ENCODE measurements around the gene KRT36.

The KRT36 gene

GRCh38 chr17:41504246-41504977 is 14.7 kb upstream of the KRT36 start:
- FAIRE-seq: no peak

DNA sequence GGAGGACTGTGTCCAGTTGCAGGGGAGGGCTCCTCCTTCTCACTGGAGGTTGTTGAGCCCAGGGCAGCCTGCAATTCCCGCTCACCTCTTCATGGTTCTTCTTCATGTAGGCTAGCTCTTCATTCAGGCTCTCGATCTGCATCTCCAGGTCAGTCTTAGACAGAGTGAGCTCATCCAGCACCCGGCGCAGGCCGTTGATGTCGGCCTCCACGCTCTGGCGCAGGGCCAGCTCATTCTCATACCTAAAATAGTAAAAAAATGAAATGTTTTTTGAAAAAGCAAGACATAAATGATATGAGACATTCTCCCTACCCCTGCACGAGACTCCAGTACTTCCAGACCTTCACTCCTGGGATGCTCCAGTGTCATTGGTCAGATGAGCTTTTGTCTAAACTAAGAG is 13.5 kb upstream of the KRT36 start:
- no peak for DNase-seq (ENCODE audit: low spot score)
- no peak for FAIRE-seq

More at GRCh38 chr17:41504246-41504977, 14.7 kb upstream of the KRT36 start:
- no peak for DNase-seq (ENCODE audit: low spot score)

- FAIRE-seq: peak; percentile 63
These were observed 10.6 kb upstream of the KRT36 start for GRCh38 chr17:41500131-41500911.

GRCh38 chr17:41499714-41500113 is 10.0 kb upstream of the KRT36 start:
- no peak for FAIRE-seq
- DNase-seq (ENCODE audit: low spot score): no peak

More at GRCh38 chr17:41500131-41500911, 10.6 kb upstream of the KRT36 start:
- DNase-seq (ENCODE audit: low spot score): peak; percentile 92

- no peak for FAIRE-seq
- no peak for DNase-seq (ENCODE audit: low spot score)
These were observed 8.6 kb upstream of the KRT36 start for GRCh38 chr17:41498276-41498675.

DNA sequence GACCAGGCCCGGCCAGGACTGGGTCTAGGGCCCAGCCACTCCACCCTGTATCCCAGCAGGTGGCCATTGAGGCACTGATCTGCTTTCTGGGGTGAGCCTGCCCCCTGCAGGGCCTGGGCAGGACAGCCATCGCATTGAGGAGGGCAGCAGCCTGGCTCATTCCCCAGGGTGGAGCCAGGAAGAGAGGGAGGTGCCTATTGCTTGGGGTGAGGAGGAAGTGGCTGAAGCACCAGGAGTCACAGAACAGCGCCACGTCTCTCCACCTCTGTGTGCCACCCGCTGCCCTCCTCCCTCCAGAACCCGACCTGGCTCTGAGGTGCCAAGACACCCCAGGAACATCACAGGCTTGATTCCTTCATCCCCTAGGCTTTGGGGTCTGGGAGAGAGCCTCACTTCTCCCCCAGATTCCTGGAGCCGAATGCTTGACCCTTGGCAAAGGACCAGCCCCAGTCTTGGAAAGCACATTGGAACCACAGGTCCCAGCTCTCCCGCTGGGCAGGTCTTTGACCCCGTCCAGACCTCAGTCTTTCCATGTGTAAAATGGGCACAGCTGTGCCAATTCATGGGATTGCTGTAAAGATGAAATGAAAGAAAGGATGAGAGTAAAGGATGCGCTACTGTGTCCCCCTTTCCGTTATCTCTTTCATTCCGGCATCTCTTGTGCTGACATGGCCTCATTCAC is 7.2 kb upstream of the KRT36 start:
- FAIRE-seq (peak; percentile 2), DNase-seq (ENCODE audit: low spot score) (peak; percentile 89)

GRCh38 chr17:41494524-41494923 is 4.8 kb upstream of the KRT36 start:
- FAIRE-seq: no peak

DNA sequence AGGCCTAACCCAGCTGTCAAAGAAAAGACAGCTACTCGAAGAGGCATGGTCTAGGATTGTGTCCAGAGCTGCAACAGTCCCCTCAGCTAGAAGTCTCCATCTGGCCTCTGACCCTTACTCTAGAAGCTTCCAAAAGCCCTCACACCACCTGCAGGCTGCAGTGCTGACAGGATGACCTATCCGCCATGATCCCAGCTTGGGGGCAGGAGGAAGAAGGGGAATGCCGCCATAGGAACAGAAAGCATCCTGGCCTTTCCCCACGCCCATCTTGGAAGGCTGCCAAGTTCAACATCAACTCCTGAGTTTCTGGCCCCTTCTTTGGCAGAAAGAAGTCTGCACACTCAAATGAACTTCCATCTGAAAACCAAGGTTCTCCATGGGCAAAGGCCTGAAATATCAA is 3.1 kb upstream of the KRT36 start:
- FAIRE-seq (no peak), DNase-seq (ENCODE audit: low spot score) (peak; percentile 7)

More at GRCh38 chr17:41494524-41494923, 4.8 kb upstream of the KRT36 start:
- DNase-seq (ENCODE audit: low spot score): peak; percentile 67

GRCh38 chr17:41492351-41492750 is 2.6 kb upstream of the KRT36 start:
- DNase-seq (ENCODE audit: low spot score): no peak
- no peak for FAIRE-seq

DNA sequence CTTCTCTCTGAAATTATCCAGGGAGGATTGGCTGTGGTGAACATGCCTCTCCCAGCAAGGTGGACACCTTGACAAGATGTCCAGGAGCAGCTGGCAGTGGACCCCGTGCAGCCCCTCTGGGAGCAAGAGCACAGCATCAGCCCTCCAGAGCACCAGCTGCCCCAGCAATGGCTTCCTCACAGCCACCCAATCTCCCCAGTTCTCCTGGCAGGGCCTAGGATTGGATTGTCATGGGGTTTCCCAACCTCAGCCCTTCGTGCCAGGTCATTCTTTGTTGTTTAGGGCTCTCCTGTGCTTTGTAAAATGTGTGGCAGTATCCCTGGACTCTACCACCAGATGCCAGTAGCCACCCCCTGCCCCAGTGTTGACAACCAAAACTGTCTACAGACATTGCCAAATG is 1.8 kb upstream of the KRT36 start:
- FAIRE-seq (no peak), DNase-seq (ENCODE audit: low spot score) (no peak)

GRCh38 chr17:41490000-41490990 is 585 bp upstream of the KRT36 start:
- no peak for FAIRE-seq
- no peak for DNase-seq (ENCODE audit: low spot score)

- no peak for DNase-seq (ENCODE audit: low spot score)
- no peak for FAIRE-seq
These were observed 2.7 kb downstream of the KRT36 start for GRCh38 chr17:41486809-41487530.

DNA sequence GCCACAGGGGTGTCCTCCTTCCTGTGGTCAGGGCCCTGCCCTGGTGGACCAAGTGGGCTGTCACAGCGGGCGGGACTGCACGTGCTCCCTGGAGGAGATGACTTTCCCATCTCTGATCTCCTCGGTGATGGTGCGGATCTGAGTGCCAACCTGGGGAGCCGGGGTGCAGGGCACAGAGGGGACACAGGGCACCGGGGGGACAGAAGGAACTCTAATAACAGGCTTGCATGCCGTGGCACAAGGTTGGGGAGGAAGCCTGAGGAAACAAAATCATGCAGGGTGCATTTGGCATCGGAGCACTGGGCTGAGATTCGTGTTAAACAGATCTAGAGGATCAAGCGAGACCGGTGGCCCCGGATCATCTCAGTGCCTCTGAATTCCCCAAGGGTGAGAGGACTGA is 3.4 kb downstream of the KRT36 start:
- DNase-seq (ENCODE audit: low spot score) (no peak), FAIRE-seq (no peak)

- FAIRE-seq (no peak), DNase-seq (ENCODE audit: low spot score) (peak; percentile 6)
These were observed 4.5 kb downstream of the KRT36 start for GRCh38 chr17:41484920-41485904.

DNA sequence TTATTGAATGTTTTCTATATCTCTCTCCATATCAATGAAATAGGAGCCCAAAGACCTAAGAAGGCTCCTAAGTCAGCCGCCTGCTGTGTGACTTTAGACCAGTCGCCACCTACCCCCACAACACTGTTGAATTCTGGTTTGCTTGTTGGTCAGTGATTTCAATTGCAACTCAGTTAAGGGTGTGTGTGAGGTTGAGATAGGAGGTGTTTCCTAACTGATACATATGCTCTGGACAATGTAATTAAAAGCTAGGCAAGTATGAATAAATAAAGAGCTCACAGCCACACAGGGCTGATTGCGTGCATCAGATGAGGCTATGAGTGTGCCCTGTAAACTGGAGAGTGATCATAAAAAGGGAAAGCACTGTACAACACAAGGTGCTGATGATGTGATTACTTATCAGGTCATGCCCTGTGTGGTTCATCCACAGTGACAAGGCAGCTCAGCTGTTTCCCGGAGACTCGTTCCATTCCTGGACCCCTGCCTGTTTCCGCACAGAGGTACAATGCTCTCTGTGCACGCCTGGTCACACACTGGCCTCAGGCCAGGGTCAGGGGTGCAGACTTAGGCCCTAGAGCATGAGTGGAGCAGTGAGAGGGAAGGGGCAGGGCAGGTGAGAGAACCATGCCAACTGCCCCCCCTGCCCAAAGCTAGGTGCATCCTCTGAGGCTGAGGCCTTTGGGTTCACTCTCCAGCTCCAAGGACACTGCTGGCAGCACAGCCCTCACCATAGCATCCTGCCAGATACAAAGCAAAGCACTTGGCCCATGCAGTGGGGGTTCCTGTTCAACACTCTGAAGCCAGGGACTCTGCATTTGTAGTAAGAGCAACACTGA is 5.5 kb downstream of the KRT36 start:
- DNase-seq (ENCODE audit: low spot score) (peak; percentile 52), FAIRE-seq (peak; percentile 56)

DNA sequence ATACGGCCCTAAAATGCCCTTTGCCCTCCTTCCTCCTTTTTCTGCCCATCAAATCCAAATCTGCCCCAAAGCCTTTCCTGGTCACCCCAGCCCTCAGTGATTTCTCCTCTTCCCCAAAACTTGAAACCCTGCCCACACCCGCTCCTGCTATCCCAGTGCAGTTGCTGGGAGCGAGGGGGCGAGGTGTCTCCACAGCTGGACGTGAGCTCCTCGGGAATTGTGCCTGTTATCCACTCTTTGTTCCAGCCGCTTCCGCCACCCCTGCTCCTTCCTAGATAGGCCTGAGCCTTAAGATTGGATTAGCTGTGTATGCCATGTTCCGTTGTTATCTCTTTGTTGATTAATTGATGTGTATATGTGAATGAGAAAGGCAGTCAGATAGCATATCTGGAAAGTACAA is 6.2 kb downstream of the KRT36 start:
- no peak for DNase-seq (ENCODE audit: low spot score)
- no peak for FAIRE-seq

DNA sequence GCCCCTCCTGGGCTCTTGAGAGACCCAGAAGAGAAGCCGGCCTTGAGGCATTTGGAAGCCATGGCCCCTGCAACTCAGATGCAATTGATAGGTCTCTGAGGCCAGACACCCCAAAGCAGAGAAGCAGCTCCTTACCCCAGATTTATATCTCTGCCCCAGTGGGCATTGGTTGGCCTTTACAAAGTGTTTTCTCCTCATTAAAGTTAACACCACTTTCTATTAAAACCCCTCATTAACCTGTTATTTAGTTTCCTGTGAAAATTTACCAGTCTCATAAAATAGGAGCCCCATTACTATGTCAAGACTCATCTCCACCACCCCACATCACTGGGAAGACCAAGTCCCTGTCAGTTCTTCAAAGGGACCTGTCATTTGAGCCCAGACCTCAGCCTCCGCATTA is 8.7 kb downstream of the KRT36 start, which contains the start of gene KRT35:
TSS of gene KRT35 (minus strand) at position 116 of the 400 bp plus-strand sequence. CDS start at position 62, 54 bp downstream.
- DNase-seq (ENCODE audit: low spot score): no peak
- no peak for FAIRE-seq

- FAIRE-seq (no peak), DNase-seq (ENCODE audit: low spot score) (no peak)
These were observed 9.1 kb downstream of the KRT36 start for GRCh38 chr17:41480581-41480980.
